Urinary bladder (tissue), 4 donors: Measurements from ENCODE around the gene DCXR. TPM values are rescaled to one million over a fixed set of nuclear protein-coding genes. Genes with fewer than 3 reads are reported as not detected.

Source experiments
- DNase-seq: peaks from one replicate; pipeline ENCODE4 v3.0.0-alpha.2; 2015; ENCODE audit errors: extremely low spot score
- H3K27ac ChIP-seq: one replicate; pipeline ENCODE4 v1.5.1; 2013; ENCODE audit warnings: low read depth, mild to moderate bottlenecking, moderate library complexity
- H3K36me3 ChIP-seq: one replicate; pipeline ENCODE4 v1.6.1; 2013; ENCODE audit warnings: mild to moderate bottlenecking, moderate library complexity; ENCODE audit not compliant: insufficient read depth
- H3K4me1 ChIP-seq: one replicate; pipeline ENCODE4 v1.6.1; 2013; ENCODE audit warnings: mild to moderate bottlenecking, moderate library complexity; ENCODE audit not compliant: insufficient read depth
- H3K4me3 ChIP-seq: one replicate; pipeline ENCODE4 v1.5.1; 2013; ENCODE audit warnings: low read depth, low read length
- WGBS: extraction: QIAGEN DNeasy Blood & Tissue Kit; methylation state at CpG from one replicate; pipeline ENCODE4 v1.1.7; 2013; 5-methylcytosine and 5-hydroxymethylcytosine counted together
- polyA plus RNA-seq: library from polyadenylated mRNA; stranded (reverse); fragments of 200-250 nt; gene quantifications from one replicate; pipeline ENCODE4 v1.2.3, GENCODE V29; 2013
- total RNA-seq: library from RNA; depleted of rRNA; stranded (reverse); fragments of >200 nt; gene quantifications from one replicate; pipeline ENCODE4 v1.2.3, GENCODE V29; 2014
- donor health status: healthy with polysubstance abuse.
- donor health status: healthy.

Gene DCXR
- total RNA-seq, result 17.2 TPM
- 129 TPM for polyA plus RNA-seq

DNA sequence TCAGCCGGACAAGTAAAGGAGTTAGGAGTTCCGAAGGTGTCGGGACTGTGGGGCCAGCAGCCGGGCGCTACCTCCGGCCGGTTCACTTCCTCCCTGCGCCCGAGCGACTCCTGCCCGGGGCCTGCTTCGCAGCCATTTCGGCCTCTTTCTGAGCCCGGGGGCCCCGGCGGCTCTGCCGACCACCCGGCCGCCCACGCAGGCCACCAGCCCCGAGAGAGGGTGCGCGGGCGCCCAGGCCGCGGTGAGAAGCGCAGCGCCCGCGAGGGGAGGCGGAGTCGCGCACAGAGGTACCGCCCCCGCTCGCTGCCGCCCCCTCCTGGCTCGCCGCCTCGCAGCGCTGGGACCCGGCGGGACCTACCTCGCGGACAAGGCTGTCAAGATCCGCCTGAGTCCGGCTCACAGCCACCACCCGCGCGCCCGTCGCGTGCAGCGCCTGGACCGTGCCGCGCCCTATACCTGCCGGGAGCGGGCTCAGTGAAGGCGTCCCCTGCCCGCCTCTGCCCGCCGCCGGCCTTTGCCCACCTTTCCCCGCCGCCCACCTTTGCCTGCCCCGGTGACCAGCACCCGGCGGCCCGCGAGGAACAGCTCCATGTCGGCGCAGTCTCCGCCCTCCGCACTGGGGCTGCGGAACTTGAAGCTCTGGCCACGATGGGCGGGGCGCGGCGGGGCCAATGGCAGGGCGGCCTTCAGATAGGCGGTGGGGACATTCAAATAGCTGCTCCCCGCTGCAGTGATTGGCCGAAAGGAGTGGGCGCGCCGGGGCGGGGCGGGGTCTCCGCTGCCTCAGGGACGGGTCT lies at the start of gene DCXR:
TSS of gene DCXR (minus strand) at position 606 of the 797 bp plus-strand sequence. CDS start at position 591, 15 bp downstream.
- Histone ChIP-seq H3K4me3 (peak within 1 kb of the TSS; percentile 51), H3K27ac (peak within 1 kb of the TSS; percentile 95), H3K36me3 (no peaks in the 10 kb centered on the region), H3K4me1 (no peaks in the 10 kb centered on the region)
- under 1% methylated on average over 92 of the region's 92 CpGs for WGBS
- DNase-seq, result peak; percentile 87

DNA sequence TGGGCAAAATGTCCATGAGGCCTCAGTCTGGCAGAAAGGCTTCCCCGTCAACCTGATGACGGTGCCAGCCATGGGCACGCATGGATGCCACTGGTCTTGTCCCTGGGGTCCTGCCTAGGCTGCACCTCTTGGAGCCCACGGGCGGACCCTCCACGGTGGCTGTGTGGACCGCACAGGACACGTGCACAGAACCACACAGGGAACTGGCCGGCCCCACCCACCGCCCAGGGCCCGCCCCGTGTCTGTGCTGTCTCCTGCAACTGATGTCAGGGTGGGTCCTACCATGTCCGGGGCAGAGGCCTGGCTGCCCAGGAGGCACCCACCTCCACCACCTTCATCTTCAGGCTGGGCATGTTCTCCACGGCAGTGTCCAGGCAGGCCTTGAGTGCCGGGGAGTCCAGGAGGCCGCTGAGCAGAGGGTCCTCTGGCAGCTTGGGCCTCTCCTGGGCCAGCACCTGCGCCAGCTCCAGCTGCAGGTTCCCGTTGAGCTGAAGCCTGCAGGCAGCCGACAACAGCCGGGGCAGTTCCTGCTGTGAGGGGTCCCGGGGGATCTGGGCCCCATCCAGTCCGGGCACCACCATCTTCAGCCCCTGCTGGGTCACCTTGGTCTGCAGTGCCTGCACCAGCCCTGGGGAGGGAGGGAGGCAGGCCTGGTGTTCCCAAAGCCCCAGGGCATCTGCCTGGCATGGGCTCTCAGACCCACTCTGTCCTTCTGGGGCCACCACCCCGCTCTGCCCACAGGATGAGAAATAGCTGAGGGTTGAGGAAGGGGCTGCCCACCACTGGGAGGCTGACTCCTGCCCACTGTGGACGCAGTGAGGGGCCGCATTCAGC lies 48.7 kb upstream of the DCXR start:
- DNase-seq, result no peak
- Histone ChIP-seq H3K27ac (no peak overlapping the region), H3K36me3 (peaks cover 37% of the 10 kb centered on the region), H3K4me3 (no peak overlapping the region), H3K4me1 (no peaks in the 10 kb centered on the region)
- WGBS, result 91% methylated on average over 25 of the region's 25 CpGs

DNA sequence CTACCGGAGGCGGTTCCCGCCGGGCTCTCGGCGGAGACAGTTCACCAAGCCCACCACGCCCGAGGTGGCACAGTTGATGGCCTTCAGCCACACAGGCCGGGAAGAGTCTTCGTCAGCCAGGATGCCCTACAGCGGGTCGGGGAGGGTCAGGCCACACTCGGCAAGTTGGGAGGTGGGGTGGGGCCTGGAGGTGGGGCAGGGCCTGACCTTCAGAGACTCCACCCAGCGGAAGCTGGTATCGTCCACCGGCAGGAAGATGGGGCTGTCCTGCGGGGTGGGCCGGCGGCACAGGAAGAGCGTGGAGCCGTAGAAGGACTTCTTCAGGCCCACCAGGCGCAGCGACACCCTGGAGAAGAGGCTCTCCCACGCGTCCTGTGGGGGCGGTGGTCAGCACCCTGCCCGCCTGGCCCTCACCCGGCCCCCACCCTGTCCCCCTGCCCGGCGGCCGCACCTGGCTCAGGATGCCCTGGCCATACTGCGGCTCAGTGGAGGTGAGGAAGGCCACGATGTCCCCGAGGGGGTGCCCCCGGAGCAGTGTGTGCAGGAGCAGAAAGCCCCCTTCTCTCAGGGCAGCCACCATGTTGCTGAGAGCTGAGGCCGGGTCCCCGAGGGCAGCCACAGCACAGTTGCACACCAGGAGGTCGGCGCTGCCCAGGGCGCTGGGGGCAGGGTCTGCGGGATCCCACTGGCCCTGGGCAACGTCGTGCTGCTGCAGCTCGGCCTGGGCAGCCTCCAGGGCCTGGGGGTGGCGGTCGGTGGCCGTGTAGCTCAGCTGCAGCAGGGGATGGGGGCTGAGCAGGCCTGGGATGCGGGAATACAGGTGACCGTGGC lies 47.7 kb upstream of the DCXR start:
- H3K4me3 ChIP-seq, result no peak overlapping the region
- 89% methylated on average over 49 of the region's 49 CpGs for WGBS
- H3K36me3 ChIP-seq, result peaks cover 34% of the 10 kb centered on the region
- H3K4me1 ChIP-seq, result no peaks in the 10 kb centered on the region
- H3K27ac ChIP-seq, result no peak overlapping the region
- no peak for DNase-seq

DNA sequence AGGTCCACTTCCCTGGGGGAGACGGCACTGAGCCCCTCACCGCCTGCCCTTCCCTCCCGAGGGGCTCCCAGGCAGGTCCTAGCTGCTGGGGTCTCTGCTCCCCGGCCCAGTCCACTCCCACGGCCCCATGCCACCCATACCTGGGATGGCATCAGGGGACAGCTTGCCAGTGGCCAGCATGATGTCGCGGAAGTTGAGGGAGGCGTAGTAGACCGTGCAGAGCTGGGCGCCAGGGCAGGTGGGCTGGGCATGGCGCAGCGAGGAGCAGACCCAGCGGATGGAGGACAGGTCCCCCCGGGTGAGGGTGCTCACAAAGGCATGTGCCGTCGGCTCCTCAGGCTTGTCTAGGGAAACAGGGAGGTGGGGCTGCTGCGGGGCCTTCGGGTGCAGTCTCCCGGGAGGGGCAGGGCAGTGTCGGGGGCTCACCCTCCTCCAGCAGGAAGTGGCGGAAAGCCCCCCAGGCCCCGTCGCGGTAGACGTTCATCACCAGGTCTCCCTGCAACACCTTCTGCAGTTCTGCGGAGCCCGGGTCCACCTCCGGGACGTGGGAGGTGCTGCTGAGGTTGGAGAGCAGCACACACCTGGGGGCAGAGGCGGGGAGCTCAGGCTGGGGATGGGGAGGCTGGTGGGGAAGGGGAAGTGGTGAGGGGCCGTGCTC lies 47.0 kb upstream of the DCXR start:
- 93% methylated on average over 31 of the region's 31 CpGs for WGBS
- peaks cover 34% of the 10 kb centered on the region for H3K36me3 ChIP-seq
- no peak for DNase-seq
- no peaks in the 10 kb centered on the region for H3K4me1 ChIP-seq
- H3K4me3 ChIP-seq, result no peak overlapping the region
- H3K27ac ChIP-seq, result no peak overlapping the region

DNA sequence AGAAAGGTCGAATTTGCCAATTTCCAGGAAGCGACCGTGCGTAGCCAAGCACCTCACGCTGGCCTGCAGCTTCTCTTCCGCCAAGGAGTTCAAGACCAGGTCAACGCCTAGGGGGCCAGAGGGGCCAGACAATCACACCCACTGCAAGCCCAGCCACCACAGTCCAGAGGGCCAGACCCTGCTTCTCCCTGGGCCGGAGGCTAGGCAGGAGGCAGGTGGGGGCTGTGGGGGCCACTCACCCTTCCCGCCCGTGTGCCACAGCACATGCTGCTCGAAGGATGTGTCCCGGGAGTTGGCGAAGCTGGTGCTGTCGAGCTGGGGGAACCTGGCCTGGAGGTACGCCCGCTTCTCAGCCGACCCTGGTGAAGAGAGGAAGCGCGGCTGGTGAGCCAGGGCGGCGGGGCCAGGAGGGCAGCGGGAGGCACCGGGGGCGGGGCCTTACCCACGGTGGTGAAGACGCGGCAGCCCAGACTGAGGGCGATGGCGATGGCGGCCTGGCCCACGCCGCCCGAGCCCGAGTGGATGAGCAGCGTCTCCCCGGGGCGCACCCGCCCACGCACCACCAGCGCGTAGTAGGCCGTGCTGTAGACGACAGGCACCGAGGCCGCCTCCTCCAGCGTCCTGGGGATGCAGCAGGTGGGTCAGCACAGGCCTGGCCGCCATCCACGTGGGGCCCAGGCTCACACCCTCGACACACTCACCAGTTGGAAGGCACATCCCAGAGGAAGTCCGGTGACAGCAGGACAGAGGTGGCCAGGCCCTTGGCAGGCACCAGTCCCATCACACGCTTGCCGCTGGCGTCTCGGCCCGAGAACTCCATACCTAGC lies 46.2 kb upstream of the DCXR start:
- H3K36me3 ChIP-seq, result peaks cover 36% of the 10 kb centered on the region

DNA sequence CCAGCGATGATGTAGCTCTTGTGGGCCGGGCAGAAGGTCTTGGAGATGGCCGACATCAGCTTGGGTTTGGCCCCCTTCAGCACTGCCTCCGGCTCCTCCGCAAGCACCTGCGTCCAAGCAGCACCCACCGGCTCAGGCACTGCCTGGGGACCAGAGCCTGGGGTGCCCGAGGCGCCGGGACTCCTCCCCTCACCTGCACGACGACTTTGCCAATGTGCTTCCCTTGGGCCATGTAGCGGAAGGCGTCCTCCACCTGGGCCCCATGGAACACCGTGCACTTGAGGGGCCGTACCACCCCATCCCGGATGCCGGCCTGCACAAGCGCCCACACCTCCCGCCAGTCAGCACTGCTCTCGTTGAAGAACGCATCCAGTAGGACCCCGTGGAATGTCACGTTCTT lies 45.5 kb upstream of the DCXR start:
- Histone ChIP-seq H3K4me3 (no peak overlapping the region), H3K36me3 (peaks cover 36% of the 10 kb centered on the region), H3K4me1 (no peaks in the 10 kb centered on the region), H3K27ac (no peak overlapping the region)
- DNase-seq, result no peak
- 93% methylated on average over 24 of the region's 24 CpGs for WGBS

More for the DNA sequence above, 46.2 kb upstream of the DCXR start:
- no peak overlapping the region for H3K4me3 ChIP-seq
- no peak for DNase-seq
- H3K27ac ChIP-seq, result no peak overlapping the region
- H3K4me1 ChIP-seq, result no peaks in the 10 kb centered on the region
- 93% methylated on average over 55 of the region's 55 CpGs for WGBS

DNA sequence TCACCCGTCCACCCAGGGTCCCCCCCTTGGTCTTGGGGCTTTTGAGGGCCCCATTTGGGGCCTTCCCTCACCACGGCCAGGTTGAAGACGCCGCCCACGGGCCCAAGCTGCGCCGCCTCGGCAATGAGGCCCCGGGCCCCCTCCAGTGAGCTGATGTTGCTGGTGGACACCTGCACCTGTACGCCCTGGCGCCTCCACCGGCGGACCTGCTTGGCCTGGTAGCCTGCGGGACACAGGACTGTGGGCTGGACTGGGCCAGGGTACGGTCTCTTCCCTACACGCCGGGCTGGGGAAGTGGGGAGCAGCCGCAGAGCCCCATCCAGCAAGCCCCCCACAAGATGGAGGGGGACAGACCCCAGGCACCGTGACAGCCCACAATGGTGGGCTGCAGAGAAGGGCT lies 45.0 kb upstream of the DCXR start:
- Histone ChIP-seq H3K36me3 (peaks cover 35% of the 10 kb centered on the region), H3K4me1 (no peaks in the 10 kb centered on the region), H3K4me3 (no peak overlapping the region), H3K27ac (no peak overlapping the region)
- WGBS, result 94% methylated on average over 19 of the region's 19 CpGs
- no peak for DNase-seq

DNA sequence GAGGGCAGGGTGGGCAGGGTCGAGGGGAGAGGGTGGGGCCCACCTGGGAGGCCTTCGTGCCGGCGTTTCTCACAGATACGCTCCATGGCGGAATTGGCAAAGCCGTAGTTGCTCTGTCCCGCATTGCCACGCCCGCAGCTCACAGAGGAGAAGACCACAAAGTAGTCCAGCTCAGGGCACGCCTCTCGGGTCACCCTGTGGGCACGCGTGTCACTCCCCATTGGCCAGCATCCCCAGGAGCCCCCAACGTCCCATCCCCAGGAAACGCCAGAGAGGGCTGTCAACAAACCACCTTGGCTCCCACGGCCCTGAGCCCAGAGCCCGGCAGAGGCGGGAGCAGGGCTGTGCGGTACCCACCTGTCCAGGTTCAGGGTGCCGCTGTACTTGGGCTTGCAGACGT lies 44.5 kb upstream of the DCXR start:
- Histone ChIP-seq H3K36me3 (peaks cover 32% of the 10 kb centered on the region), H3K4me3 (no peak overlapping the region)

DNA sequence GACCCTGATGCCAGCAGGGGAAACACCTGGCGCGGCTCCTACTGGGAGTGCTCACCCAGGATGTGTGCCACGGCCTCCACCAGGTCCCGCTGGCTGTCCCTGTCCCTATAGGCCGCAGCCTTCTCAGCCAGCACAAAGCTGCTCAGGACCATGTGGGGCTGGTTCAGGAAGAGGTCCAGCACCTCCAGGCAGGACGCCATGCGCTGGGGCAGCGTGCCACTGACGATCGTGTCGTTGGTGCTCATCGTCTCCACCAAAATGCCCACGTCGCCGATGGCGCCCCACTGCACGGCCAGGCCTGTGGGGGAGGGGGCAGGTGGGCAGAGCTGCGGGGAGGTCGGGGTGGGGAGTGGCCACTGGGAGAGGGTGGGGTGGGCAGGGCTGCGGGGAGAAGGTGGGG lies 44.0 kb upstream of the DCXR start:
- Histone ChIP-seq H3K36me3 (peaks cover 32% of the 10 kb centered on the region), H3K4me3 (no peak overlapping the region)
- WGBS, result 89% methylated on average over 20 of the region's 20 CpGs

More for the DNA sequence above, 44.5 kb upstream of the DCXR start:
- Histone ChIP-seq H3K4me1 (no peaks in the 10 kb centered on the region), H3K27ac (no peak overlapping the region)
- DNase-seq, result no peak
- 87% methylated on average over 22 of the region's 22 CpGs for WGBS

DNA sequence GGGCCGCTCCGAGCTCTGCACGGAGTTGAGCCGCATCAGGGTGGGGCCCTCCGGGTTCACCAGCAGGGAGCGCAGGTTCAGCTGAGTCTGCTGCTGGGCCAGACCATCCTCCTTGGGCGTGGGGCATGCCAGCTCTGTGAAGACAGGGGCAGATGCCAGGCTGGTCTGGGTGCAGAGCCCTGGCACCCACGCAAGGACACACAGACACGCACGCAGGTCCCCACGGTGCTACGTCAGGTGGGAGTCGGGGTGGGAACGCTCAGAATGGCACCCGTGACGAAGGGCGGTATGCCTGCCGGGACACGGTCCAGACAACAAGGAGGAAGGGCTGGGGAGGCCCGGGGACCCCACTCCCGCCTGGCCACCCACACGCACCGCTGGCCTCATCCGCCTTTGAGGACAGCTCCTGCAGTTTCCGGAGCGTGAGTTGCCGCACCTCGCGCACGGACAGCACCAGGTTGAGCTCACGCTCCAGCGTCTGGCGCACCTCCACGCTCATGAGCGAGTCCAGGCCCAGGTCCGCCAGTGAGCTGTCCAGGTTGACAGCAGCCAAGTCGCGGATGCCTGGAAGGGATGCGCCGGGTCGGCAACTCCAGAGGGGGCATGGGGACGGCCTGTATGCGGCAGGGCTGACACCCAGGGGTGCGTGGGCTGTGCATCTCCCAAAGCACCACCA lies 43.4 kb upstream of the DCXR start:
- Histone ChIP-seq H3K4me3 (no peak overlapping the region), H3K36me3 (peaks cover 28% of the 10 kb centered on the region), H3K27ac (no peak overlapping the region), H3K4me1 (no peaks in the 10 kb centered on the region)
- 92% methylated on average over 44 of the region's 44 CpGs for WGBS
- DNase-seq, result no peak

More for the DNA sequence above, 44.0 kb upstream of the DCXR start:
- Histone ChIP-seq H3K4me1 (no peaks in the 10 kb centered on the region), H3K27ac (no peak overlapping the region)
- no peak for DNase-seq

DNA sequence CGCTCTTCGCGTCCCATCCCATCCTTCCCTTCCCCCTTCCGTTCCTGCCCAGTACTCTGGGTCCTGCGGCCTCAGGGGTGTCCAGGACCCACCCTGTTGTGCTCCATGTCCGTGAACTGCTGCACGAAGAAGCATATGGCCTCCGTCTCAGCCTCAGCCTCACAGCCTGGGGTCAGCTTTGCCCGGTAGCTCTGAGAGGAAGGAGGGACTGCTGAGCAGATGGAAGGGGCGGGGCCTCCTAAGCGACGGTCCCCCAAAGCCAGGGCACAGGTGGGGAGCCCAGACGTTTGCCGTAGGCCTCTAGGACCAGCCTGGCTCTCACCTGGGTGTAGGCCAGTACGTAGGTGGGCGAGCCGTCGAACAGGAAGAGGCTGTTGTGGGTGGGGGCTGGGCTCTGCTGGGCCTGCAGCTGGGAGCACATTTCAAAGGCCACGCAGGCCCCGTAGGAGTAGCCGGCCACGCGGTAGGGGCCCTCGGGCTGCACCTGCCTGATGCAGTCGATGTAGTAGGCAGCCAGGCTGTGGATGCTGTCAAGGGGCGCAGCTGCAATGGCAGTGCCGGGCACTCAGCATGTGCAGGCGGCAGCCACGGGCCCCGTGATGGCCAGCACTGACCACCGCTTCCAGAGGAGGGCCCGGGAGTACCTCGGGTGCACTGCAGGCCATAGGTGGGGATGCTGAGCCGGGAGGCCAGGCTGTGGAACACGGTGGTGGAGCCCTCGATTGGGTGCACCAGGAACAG lies 42.7 kb upstream of the DCXR start:
- peaks cover 23% of the 10 kb centered on the region for H3K36me3 ChIP-seq
- H3K4me1 ChIP-seq, result no peaks in the 10 kb centered on the region
- 88% methylated on average over 36 of the region's 36 CpGs for WGBS
- no peak for DNase-seq
- H3K4me3 ChIP-seq, result no peak overlapping the region
- no peak overlapping the region for H3K27ac ChIP-seq
